Neural cell (in vitro differentiated cells): Measurements from ENCODE around the gene SLC12A9. TPM values are rescaled to one million over a fixed set of nuclear protein-coding genes. Genes with fewer than 3 reads are reported as not detected.
"Not testable (repeated sequence)": the region's sequence is repeated elsewhere in the genome, so short reads cannot be mapped to it uniquely, and the experiment has no call there.

Experiments used
- H2AFZ ChIP-seq: fragments of 200-600, 300-800 bp; sonication (generic), shearing (Covaris generic); 2 replicates; pipeline ENCODE4 v1.6.0; 2014; ENCODE audit warnings: low read depth, mild to moderate bottlenecking, antibody characterized with exemption, low read length, moderate library complexity
- H3F3A ChIP-seq: fragments of 200-600 bp; shearing (Covaris generic); 2 replicates; pipeline ENCODE4 v1.6.1; 2016; ENCODE audit warnings: mild to moderate bottlenecking, moderate library complexity, mixed read lengths, antibody characterized with exemption, low read length; ENCODE audit not compliant: insufficient read depth, poor library complexity, severe bottlenecking
- H3K27ac ChIP-seq: fragments of 200-600, 300-800 bp; sonication (generic), shearing (Covaris generic); 2 replicates; pipeline ENCODE4 v1.5.1; 2014; ENCODE audit warnings: mild to moderate bottlenecking, low read length, moderate library complexity
- H3K27me3 ChIP-seq: fragments of 300-800, 200-600 bp; sonication (generic), shearing (Covaris generic); 2 replicates; pipeline ENCODE4 v1.6.0; 2014; ENCODE audit warnings: mild to moderate bottlenecking, low read depth, low read length, moderate library complexity; ENCODE audit not compliant: insufficient read depth
- H3K36me3 ChIP-seq: fragments of 300-800, 200-600 bp; sonication (generic), shearing (Covaris generic); 2 replicates; pipeline ENCODE4 v1.5.1; 2014; ENCODE audit warnings: mild to moderate bottlenecking, antibody characterized with exemption, low read length, moderate library complexity; ENCODE audit not compliant: insufficient read depth
- H3K4me2 ChIP-seq: fragments of 300-800, 200-600 bp; sonication (generic), shearing (Covaris generic); 2 replicates; pipeline ENCODE4 v1.6.0; 2014; ENCODE audit warnings: mild to moderate bottlenecking, low read length
- H3K4me3 ChIP-seq: fragments of 300-800, 200-600 bp; sonication (generic), shearing (Covaris generic); 2 replicates; pipeline ENCODE4 v1.5.1; 2014; ENCODE audit warnings: mild to moderate bottlenecking, low read length, moderate library complexity
- H3K79me2 ChIP-seq: fragments of 200-600 bp; shearing (Covaris generic); replicated peaks from 2 replicates; pipeline ENCODE4 v1.6.0; 2014; ENCODE audit warnings: mild to moderate bottlenecking, low read length, moderate library complexity; ENCODE audit not compliant: insufficient read depth
- H3K9ac ChIP-seq: fragments of 300-800, 200-600 bp; sonication (generic), shearing (Covaris generic); 2 replicates; pipeline ENCODE4 v1.6.1; 2016; ENCODE audit warnings: mild to moderate bottlenecking, low read length, mixed read lengths
- H3K9me2 ChIP-seq: fragments of 200-600 bp; shearing (Covaris generic); 2 replicates; pipeline ENCODE4 v1.6.1; 2016; ENCODE audit warnings: mild to moderate bottlenecking, low read length, mixed read lengths; ENCODE audit not compliant: insufficient read depth
- H3K9me3 ChIP-seq: fragments of 200-600, 300-800 bp; sonication (generic), shearing (Covaris generic); 2 replicates; pipeline ENCODE4 v1.6.1; 2016; ENCODE audit warnings: mild to moderate bottlenecking, mixed run types, low read length, moderate library complexity, mixed read lengths
- H4K20me1 ChIP-seq: fragments of 200-600 bp; shearing (Covaris generic); 2 replicates; pipeline ENCODE4 v1.6.1; 2016; ENCODE audit warnings: mild to moderate bottlenecking, mixed run types; ENCODE audit not compliant: insufficient read depth
- CTCF ChIP-seq: fragments of 450-650 bp; IDR thresholded peaks from 2 replicates; pipeline ENCODE4 v1.5.1; 2014; ENCODE audit warnings: antibody characterized with exemption, mild to moderate bottlenecking, moderate library complexity; ENCODE audit not compliant: poor library complexity, severe bottlenecking
- EP300 ChIP-seq: fragments of 450-650 bp; conservative IDR thresholded peaks from 2 replicates; pipeline ENCODE4 v1.6.1; 2014; ENCODE audit warnings: antibody characterized with exemption, mild to moderate bottlenecking, moderate library complexity; ENCODE audit not compliant: poor library complexity, severe bottlenecking
- EZH2 ChIP-seq: fragments of 200-600, 300-800 bp; shearing (Covaris generic), sonication (generic); IDR thresholded peaks from 2 replicates; pipeline ENCODE4 v1.6.1; 2014; ENCODE audit warnings: antibody characterized with exemption, low read length, borderline replicate concordance, mild to moderate bottlenecking; ENCODE audit not compliant: insufficient read depth, poor library complexity, severe bottlenecking
- MXI1 ChIP-seq: fragments of 450-650 bp; conservative IDR thresholded peaks from 2 replicates; pipeline ENCODE4 v1.6.1; 2014; ENCODE audit warnings: antibody characterized with exemption, mild to moderate bottlenecking; ENCODE audit not compliant: poor library complexity, severe bottlenecking
- POLR2AphosphoS5 ChIP-seq: IDR thresholded peaks from 2 replicates; pipeline ENCODE4 v1.6.1; 2012
- RAD21 ChIP-seq: fragments of 450-650 bp; conservative IDR thresholded peaks from 2 replicates; pipeline ENCODE4 v1.6.1; 2014; ENCODE audit warnings: antibody characterized with exemption, mild to moderate bottlenecking, moderate library complexity
- REST ChIP-seq: IDR thresholded peaks from 2 replicates; pipeline ENCODE4 v1.6.1; 2012; ENCODE audit warnings: borderline replicate concordance
- SMC3 ChIP-seq: fragments of 450-650 bp; conservative IDR thresholded peaks from 2 replicates; pipeline ENCODE4 v1.6.1; 2014; ENCODE audit warnings: antibody characterized with exemption, mild to moderate bottlenecking, moderate library complexity; ENCODE audit not compliant: poor library complexity
- TAF1 ChIP-seq: IDR thresholded peaks from 2 replicates; pipeline ENCODE4 v1.6.1; 2012; ENCODE audit warnings: low read depth
- polyA plus RNA-seq: library from polyadenylated mRNA; depleted of rRNA; stranded (reverse); fragments of >200 nt; gene quantifications from 2 replicates; pipeline ENCODE4 v1.2.3, GENCODE V29; 2014

Gene SLC12A9
- polyA plus RNA-seq, 1 donor from 2014 or later, result 21.2 TPM

- Histone ChIP-seq H3K27me3 (no peaks in the 10 kb centered on the region), H4K20me1 (no peaks in the 10 kb centered on the region), H3K36me3 (no peaks in the 10 kb centered on the region), H3F3A (no peaks in the 10 kb centered on the region), H3K4me2 (no peak overlapping the region), H3K4me3 (no peak overlapping the region), H3K9ac (no peak overlapping the region), H2AFZ (no peak overlapping the region), H3K79me2 (no peaks in the 10 kb centered on the region), H3K27ac (no peak overlapping the region), H3K9me3 (no peaks in the 10 kb centered on the region), H3K9me2 (no peaks in the 10 kb centered on the region)
- TF ChIP-seq RAD21 (no peak), TAF1 (no peak), EZH2 (no peak), EP300 (no peak), CTCF (no peak), SMC3 (no peak), MXI1 (no peak), REST (no peak), POLR2AphosphoS5 (no peak)
Observed at GRCh38 chr7:100847360-100847759, 5.2 kb upstream of the SLC12A9 start.

GRCh38 chr7:100854146-100854895, 1.8 kb downstream of the SLC12A9 start:
- Histone ChIP-seq H3K9me2 (no peaks in the 10 kb centered on the region), H3K9ac (no peak overlapping the region), H3K27me3 (no peaks in the 10 kb centered on the region), H3K4me3 (no peak overlapping the region), H3K9me3 (no peaks in the 10 kb centered on the region), H3K79me2 (no peaks in the 10 kb centered on the region), H4K20me1 (no peaks in the 10 kb centered on the region), H3K27ac (no peak overlapping the region), H3K36me3 (no peaks in the 10 kb centered on the region), H3K4me2 (no peak overlapping the region), H2AFZ (no peak overlapping the region), H3F3A (no peaks in the 10 kb centered on the region)
- no peak for TF ChIP-seq CTCF
- TF ChIP-seq REST, result no peak
- no peak for TF ChIP-seq EP300
- no peak for TF ChIP-seq TAF1
- TF ChIP-seq POLR2AphosphoS5, result no peak
- TF ChIP-seq MXI1, result no peak
- TF ChIP-seq EZH2, result no peak
- no peak for TF ChIP-seq RAD21
- no peak for TF ChIP-seq SMC3

- H3F3A ChIP-seq, H3K4me2 ChIP-seq, H2AFZ ChIP-seq, H3K27me3 ChIP-seq, H3K9me3 ChIP-seq, H4K20me1 ChIP-seq, H3K9ac ChIP-seq, H3K79me2 ChIP-seq, H3K9me2 ChIP-seq, H3K4me3 ChIP-seq, H3K36me3 ChIP-seq, H3K27ac ChIP-seq: not testable (repeated sequence)
Observed at GRCh38 chr7:100854899-100855298, 2.4 kb downstream of the SLC12A9 start.
